ENCODE data around the gene FNDC10.

FNDC10 gene

GRCh38 chr1:1618396-1619068, 18.6 kb upstream of the FNDC10 start:
- peaks cover 24% of the 10 kb centered on the region for H3K4me1 ChIP-seq (ENCODE audit: insufficient read depth, low read length, severe bottlenecking)
- H3K27me3 ChIP-seq (ENCODE audit: insufficient read depth, low read length) = no peaks in the 10 kb centered on the region; the same call in 1 of the 2 replicates
- H2AFZ ChIP-seq (ENCODE audit: low read length) = no peak overlapping the region
- H3K9me3 ChIP-seq (ENCODE audit: low read length) = no peaks in the 10 kb centered on the region
- TF ChIP-seq CTCF (IDR thresholded peaks at IDR 0.05; ENCODE audit: low read length) (no peak), EZH2 (IDR thresholded peaks at IDR 0.05; ENCODE audit: borderline replicate concordance, low read length) (no peak)
- no peak overlapping the region for H3K4me3 ChIP-seq (ENCODE audit: low read depth, low read length, poor library complexity, severe bottlenecking)
- H3K9ac ChIP-seq (ENCODE audit: low read length) = no peak overlapping the region
- H3K27ac ChIP-seq (ENCODE audit: low read depth, low read length, poor library complexity, severe bottlenecking) = no peak overlapping the region
- H3F3A ChIP-seq (ENCODE audit: insufficient read depth, low read length) = no peaks in the 10 kb centered on the region
- H3K9me2 ChIP-seq (ENCODE audit: low read depth, low read length) = no peaks in the 10 kb centered on the region
- H3K79me2 ChIP-seq (ENCODE audit: insufficient read depth, low read length) = no peaks in the 10 kb centered on the region
- H4K20me1 ChIP-seq (ENCODE audit: insufficient read depth, low read length) = no peaks in the 10 kb centered on the region
- H3K4me2 ChIP-seq (ENCODE audit: low read length) = no peak overlapping the region
- no peaks in the 10 kb centered on the region; the same call in 1 of the 2 replicates for H3K36me3 ChIP-seq (ENCODE audit: insufficient read depth, low read length)

GRCh38 chr1:1617925-1618324, 18.0 kb upstream of the FNDC10 start:
- no peaks in the 10 kb centered on the region for H3K79me2 ChIP-seq (ENCODE audit: insufficient read depth, low read length)
- no peaks in the 10 kb centered on the region for H3K9me3 ChIP-seq (ENCODE audit: low read length)
- H4K20me1 ChIP-seq (ENCODE audit: insufficient read depth, low read length) = no peaks in the 10 kb centered on the region
- H3K36me3 ChIP-seq (ENCODE audit: insufficient read depth, low read length) = no peaks in the 10 kb centered on the region; the same call in 1 of the 2 replicates
- H3K4me1 ChIP-seq (ENCODE audit: insufficient read depth, low read length, severe bottlenecking) = peaks cover 25% of the 10 kb centered on the region
- no peak overlapping the region for H3K9ac ChIP-seq (ENCODE audit: low read length)
- H3K4me2 ChIP-seq (ENCODE audit: low read length) = no peak overlapping the region
- H2AFZ ChIP-seq (ENCODE audit: low read length) = no peak overlapping the region
- H3K9me2 ChIP-seq (ENCODE audit: low read depth, low read length) = no peaks in the 10 kb centered on the region
- H3K27ac ChIP-seq (ENCODE audit: low read depth, low read length, poor library complexity, severe bottlenecking) = no peak overlapping the region
- no peak overlapping the region for H3K4me3 ChIP-seq (ENCODE audit: low read depth, low read length, poor library complexity, severe bottlenecking)
- TF ChIP-seq CTCF (IDR thresholded peaks at IDR 0.05; ENCODE audit: low read length) (no peak), EZH2 (IDR thresholded peaks at IDR 0.05; ENCODE audit: borderline replicate concordance, low read length) (no peak)
- H3F3A ChIP-seq (ENCODE audit: insufficient read depth, low read length) = no peaks in the 10 kb centered on the region
- no peaks in the 10 kb centered on the region; the same call in 1 of the 2 replicates for H3K27me3 ChIP-seq (ENCODE audit: insufficient read depth, low read length)

GRCh38 chr1:1617516-1617915, 17.6 kb upstream of the FNDC10 start:
- H3K79me2 ChIP-seq (ENCODE audit: insufficient read depth, low read length) = no peaks in the 10 kb centered on the region
- no peak overlapping the region for H2AFZ ChIP-seq (ENCODE audit: low read length)
- no peaks in the 10 kb centered on the region for H3K9me3 ChIP-seq (ENCODE audit: low read length)
- H3K9ac ChIP-seq (ENCODE audit: low read length) = no peak overlapping the region
- TF ChIP-seq EZH2 (IDR thresholded peaks at IDR 0.05; ENCODE audit: borderline replicate concordance, low read length) (no peak), CTCF (IDR thresholded peaks at IDR 0.05; ENCODE audit: low read length) (no peak)
- no peaks in the 10 kb centered on the region for H4K20me1 ChIP-seq (ENCODE audit: insufficient read depth, low read length)
- no peaks in the 10 kb centered on the region; the same call in 1 of the 2 replicates for H3K27me3 ChIP-seq (ENCODE audit: insufficient read depth, low read length)
- no peak overlapping the region for H3K4me3 ChIP-seq (ENCODE audit: low read depth, low read length, poor library complexity, severe bottlenecking)
- H3K4me2 ChIP-seq (ENCODE audit: low read length) = no peak overlapping the region
- peaks cover 25% of the 10 kb centered on the region for H3K4me1 ChIP-seq (ENCODE audit: insufficient read depth, low read length, severe bottlenecking)
- no peak overlapping the region for H3K27ac ChIP-seq (ENCODE audit: low read depth, low read length, poor library complexity, severe bottlenecking)
- H3K9me2 ChIP-seq (ENCODE audit: low read depth, low read length) = no peaks in the 10 kb centered on the region
- no peaks in the 10 kb centered on the region; the same call in 1 of the 2 replicates for H3K36me3 ChIP-seq (ENCODE audit: insufficient read depth, low read length)
- no peaks in the 10 kb centered on the region for H3F3A ChIP-seq (ENCODE audit: insufficient read depth, low read length)

Data from OCI-LY1 (cell line).